HG02885 (cell line): Measurements from ENCODE around the gene EYS.

ENCODE experiments used
- ATAC-seq: cut with Tn5 transposase; IDR thresholded peaks from one replicate; pipeline ENCODE4 v1.9.1; 2021; ENCODE audit warnings: mild to moderate bottlenecking; ENCODE audit not compliant: unreplicated experiment, poor library complexity

Gene EYS

DNA sequence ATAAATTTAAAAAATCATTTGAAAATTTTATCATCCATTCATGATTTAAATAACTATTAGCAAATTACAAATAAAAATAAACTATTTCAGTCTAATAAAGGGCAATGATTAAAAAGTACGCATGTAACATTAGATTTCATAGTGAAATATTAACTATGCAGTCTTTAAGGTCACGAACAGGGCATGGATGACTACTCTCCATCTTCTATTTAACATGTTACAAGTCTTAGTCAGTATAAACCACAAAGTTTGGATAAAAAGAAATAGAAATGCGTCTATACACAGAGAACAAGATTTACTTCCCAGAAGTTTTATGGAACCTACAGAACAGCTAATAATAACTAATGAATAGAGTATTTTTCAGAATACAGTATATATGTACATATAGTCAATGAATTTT lies 1016.0 kb downstream of the EYS start:
- ATAC-seq: no peak

DNA sequence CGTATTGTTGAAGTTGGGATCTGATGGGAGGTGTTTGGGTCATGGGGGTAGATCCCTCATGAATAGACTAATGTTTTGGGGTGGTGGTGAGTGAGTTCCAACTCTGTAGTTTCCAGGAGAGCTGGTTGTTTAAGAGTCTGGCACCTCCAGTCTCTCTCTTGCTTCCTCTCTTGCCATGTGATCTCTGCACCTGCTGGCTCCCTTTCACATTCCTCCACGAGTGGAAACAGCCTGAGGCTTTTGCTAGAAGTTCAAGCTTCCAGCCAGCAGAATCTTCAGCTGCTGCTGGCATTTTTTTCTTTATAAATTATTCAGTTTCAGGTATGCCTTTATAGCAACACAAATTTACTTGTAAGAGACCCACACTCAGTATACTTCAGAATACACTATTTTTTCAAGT lies 1021.6 kb downstream of the EYS start:
- no peak for ATAC-seq

DNA sequence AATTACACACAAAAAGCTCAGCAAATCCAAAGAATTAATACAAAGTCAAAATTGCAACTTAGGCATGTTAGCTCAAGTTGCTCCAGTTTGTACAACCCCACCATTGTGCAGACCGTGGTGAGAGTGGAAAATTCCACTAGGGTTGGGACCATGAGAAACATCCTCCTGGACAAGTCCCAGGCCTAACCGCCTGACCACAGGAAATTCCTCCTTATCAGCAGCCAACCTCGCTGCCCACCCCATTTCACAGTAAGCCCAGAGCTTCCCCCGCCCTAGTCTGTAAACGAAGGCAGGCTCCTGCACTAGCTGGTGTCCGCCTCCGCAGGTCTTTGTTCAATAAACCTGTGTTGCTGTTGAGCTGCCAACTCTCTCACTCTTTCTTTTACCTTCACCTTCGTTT lies 1023.3 kb downstream of the EYS start:
- no peak for ATAC-seq

DNA sequence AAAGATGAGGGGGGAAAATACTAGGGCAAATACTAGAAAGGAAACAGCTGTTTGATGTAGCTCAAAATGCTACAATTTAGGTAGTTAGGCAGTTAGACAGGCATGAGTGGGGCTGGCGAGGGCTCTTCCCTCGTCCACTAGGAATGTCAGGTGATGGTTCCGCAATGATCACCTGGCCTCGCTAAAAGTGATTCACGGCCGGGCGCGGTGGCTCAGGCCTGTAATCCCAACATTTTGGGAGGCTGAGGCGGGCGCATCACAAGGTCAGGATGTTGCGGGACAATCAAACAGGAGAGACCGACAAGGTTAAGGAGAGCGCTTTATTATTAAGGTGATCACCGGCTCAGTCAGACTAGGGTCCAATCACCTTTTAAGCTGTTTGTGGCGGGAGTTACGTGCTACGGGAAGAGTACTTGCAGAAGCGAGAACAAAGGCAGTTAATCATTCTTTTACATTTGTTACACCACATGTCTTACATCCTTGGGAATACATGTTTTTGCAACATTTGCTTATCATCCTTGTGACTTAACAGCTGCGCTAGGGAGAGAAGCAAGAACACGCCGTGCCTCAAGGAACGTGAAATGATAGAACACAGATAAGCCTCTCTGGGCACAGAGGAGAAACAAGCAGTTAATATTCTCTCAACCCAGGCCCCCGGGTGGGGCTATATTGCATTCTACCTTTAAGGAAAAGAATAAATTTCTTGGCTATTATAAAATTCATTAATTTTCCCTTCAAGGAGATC lies 1025.4 kb downstream of the EYS start:
- no peak for ATAC-seq

DNA sequence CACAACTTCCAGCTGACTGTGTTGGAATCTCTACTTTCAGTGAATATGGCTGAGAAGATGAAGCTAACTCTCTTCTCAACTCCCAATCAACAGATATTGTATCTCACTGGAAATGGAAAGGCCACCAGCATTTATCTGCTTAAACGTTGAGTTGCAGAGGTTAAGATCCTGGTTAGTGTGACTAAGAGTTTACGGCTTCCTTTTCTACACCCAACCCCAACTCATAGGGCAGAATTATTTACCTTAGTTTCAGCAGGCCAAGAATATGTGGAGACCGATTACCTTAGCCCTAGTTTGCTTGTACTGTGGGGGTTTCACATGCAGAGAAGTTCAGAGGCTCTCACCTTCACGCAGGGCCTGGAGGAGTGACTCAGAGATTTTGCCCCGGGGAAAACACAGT lies 1026.6 kb downstream of the EYS start:
- no peak for ATAC-seq

DNA sequence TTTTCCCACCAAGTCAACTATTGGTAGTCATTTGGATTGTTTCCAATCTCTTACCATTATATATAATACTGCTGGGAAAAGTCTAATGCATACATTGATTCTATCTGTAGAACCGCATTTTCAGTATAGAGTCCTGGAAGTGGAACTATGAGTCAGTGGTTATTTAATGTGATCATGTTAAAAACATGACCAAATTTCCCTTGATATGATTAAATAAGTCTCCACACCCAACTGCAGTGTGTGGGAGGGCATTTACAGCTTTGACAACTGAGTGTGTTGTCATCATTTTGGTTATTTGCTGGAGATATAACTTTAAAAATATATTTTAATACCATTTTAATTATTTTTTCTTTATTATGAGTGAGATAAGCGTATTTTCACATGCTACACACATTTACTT lies 1027.6 kb downstream of the EYS start:
- no peak for ATAC-seq

DNA sequence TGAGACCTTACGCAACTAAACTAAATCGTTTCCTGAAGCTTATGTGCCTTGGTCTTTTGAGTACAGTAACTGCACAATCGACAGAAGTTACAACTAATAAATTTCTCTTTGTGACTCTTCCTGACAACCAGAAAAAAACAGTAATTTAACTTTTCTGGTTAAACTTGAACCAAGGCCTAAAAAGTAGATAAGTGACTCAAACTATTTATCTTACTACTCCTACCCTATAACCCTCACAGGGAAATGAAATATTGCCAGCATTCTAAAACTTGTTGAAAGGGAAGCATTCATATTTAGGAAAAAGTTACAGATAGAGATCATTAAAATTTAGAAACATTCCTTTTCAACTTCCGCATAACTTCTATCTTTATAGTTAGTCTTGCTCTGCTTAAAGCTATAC lies 1034.4 kb downstream of the EYS start:
- ATAC-seq: no peak

DNA sequence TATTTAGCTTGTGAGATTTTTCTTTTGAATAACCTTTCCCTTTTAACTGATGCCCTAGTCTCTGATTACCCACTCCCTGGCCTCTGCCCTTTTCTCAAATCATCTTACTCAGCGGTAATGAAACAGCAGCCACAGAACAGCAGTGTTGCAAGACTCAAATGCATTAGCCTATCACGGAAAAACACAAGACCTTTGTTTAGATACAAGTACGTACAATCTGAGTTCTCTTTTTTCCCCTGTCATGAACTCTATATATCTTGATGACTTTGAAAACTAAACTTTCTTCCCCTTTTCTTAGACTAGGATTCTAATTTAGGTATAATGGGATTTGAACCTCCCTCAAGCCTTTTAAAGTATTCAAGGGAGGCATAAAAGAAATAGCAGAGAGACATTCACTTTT lies 1034.9 kb downstream of the EYS start:
- ATAC-seq: no peak

DNA sequence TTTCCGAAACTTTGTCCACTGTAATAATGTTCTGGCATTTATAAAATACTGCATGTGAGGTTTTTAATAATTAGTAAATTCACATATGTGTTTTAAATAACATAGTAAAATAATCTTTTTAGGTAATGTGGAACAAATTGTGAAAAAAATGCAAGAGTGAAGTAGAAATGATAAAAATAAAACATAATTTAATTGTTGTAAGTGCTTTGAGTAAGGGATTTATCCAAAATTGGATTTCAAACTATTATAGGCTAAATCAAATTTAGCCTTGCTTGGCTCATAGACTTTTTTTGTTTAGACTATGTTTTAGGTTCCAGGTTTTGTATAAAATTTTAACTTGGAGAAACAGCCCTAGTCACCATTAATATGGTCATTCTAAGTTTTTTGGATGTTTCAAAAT lies 1041.9 kb downstream of the EYS start:
- ATAC-seq: no peak

DNA sequence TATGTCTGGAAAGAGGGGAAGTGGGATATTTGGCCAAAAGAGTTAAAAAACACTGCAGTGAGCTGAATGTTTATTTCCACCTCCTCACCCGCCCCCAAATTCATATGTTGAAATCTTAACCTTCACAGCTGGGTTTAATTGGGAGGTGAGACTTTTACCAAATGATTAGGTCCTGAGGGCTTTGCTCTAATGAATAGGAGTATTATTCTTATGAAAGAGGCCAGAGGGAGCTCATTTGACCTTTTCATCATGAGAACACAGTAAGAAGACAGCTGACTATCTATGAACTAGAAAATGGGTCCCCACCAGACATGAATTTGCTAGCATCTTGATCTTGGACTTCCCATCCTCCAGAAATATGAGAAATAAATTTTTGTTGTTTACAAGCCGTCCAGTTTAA lies 1042.5 kb downstream of the EYS start:
- ATAC-seq: no peak

DNA sequence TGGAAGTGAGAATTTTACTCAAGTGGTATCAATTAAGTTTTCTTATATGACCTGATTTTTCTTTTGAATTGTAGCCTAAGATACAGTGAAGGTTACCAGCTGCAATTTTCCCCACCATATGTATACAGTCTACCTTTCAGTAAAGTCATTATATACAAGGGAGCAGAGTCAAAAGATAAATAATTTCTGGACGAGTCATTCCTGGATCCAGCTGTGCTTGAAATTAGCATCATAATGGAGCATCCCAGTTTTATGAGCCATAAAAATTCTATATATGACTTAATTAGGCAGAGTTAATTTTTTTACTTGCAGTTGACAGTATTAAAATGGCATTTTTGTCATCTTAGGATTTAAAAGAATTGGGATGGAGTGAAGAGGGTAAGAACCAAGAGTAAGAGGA lies 1063.0 kb downstream of the EYS start:
- ATAC-seq: no peak

DNA sequence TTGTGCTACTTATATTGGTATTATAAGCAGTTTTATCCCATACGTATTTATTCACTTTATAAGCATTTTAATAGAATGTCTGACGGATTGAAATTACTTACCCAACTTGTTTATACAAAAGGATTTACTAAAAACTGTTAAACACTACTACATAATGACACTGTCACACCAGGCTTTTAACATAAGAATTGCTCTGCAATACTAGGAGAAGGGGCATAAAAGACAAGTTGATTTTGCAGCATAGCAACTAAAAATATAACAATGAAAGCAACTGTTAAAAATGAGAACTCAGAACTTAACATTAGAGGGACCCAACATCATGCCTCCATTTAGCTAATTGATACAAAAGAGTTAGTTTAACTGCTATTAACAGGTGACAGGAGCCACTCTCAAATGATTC lies 1076.1 kb downstream of the EYS start:
- no peak for ATAC-seq

DNA sequence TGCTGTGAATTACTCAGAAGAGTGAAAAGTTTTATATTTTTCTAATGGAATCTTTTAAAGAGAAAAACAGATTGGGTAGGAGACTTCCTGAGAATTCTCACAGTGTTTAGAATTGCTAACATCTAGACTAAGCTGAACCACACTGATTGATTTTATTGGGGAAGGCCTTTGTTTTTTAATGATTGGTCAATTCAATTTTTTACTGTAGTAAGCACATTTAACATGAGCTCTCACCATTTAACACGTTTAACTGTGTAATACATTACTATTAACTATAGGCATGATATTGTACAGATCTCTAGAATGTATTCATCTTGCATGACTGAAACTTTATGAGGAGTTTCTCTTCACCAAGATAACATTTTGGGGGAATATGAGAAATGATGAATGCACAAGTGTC lies 1084.1 kb downstream of the EYS start:
- ATAC-seq: no peak

DNA sequence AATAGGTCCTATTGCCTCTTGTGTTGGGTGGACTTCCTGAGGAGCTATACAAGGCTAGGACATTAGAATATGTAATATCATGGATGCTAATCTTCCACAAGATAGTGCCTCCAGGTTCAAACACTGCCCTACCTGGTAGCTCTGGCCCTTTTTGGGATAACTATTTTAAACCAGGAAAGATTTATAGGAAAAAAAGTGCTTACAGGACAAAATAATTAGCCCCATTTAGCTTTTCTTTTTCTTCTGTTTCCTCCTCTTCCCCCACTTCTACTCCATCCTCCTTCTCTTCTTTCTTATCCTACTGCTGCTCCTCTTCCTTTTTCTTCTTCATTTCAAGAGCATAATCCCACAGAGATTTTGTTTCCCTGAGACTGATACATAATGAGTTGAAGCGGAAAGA lies 1104.0 kb downstream of the EYS start:
- ATAC-seq: no peak

DNA sequence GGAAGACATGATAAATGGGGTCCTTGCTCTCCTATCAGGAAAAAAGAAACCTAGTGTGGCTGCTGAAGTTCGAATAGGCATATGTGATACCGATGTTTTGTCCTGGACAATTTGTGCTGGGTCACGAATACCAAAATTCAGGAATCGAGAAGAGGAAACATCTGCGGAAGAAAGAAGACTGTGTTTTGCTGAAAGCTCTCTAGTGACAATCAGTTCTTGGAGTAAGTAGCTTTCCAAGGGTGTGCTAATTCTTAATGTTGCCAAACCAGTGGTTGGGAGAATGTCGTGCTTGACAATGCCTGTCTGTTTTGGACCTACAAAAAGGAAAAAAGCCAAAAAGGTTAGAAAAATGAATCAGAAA lies 1115.4 kb downstream of the EYS start:
- ATAC-seq: no peak

DNA sequence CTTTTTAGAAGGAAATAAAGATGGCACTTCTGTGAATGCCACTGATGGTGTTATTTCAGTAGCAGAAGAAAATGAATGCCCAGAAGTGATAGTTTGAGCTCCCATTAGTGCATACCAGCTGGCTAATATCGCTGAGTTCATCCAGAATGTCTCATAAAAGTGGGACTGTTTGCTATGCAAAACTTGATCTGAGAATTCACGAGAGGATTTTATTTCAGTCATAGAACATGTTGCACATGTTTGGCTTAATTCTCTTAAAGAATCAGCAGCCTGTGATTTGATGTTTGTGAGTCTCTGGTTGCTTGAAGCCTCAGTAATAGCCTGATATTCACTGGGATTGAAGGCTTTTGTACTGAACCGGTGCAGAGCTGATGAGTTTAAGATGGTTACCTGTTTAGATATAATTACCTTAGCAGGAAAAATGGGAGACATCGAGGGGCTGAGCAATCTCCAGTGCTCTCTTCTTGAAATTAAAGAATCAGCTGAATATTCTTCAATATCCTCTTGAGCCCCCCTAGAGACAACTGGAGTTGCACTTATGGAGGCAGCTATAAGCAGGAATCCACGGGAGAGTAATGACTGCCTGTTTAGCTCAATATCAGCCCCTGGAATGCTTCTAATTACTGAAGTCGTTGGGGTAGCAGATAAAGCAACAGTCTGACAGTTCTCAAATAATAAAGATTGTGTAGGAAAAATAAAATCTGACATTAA lies 1115.9 kb downstream of the EYS start:
- ATAC-seq: no peak

DNA sequence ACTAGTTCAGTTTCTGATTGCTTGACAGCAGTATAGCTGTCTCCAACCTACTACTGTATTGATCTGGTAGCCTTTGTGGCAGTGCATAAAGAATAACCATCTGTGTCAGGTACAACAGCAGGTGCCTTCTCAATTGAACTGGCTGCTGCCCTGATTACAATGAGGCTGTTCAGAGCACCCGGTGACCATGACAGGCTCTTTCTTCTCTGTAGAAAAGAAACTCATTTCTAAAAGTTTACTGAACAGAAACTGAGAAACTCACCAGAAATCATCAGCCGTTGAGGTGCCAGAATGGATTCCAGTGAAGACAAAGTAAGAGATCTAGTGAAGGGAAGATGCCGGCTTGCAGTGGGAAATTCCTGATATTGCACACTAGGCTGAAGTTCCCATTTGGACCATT lies 1117.1 kb downstream of the EYS start:
- no peak for ATAC-seq

DNA sequence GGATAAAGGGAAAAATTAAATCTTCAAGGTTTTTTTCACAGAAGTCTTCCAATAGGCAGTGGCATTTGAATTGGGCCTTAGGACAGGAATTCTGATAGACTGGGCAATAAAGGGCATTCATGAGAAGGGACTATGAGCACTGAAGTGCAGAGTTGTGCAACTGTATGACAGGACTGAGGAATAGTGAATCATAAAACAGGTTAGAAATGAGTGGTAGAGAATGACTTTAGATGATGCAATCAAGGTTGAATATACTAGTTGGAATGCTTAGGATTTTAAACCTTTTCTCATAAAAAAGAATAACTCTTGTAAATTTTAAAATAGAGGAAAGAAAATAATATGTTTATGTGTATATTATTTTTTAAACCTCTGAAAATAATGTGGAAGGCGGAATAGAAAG lies 1126.7 kb downstream of the EYS start:
- ATAC-seq: no peak

DNA sequence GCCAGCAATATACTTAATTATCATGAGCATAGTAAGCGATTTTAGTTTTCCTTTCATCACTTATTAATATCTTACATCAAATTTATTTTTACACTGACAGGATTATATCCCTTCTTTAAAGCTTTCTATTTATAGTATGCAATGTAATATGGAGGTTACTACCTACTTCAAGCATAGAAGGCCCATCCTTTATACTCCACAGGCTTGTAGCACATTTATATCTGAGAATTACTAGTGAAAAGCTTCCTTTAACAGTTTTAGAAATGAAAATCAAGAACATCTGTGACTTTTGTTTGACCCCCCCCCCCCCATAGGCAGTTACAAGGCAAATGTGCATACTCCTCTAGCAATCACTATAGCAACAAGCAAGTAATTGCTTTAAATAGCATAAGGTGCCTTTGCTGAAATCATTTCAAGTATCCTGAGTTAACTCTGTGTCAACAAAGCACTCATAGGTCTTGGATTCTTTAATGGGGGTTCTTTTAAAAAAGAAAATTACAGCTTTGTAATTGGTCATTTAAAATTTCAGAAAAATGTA lies 1153.7 kb downstream of the EYS start:
- no peak for ATAC-seq

DNA sequence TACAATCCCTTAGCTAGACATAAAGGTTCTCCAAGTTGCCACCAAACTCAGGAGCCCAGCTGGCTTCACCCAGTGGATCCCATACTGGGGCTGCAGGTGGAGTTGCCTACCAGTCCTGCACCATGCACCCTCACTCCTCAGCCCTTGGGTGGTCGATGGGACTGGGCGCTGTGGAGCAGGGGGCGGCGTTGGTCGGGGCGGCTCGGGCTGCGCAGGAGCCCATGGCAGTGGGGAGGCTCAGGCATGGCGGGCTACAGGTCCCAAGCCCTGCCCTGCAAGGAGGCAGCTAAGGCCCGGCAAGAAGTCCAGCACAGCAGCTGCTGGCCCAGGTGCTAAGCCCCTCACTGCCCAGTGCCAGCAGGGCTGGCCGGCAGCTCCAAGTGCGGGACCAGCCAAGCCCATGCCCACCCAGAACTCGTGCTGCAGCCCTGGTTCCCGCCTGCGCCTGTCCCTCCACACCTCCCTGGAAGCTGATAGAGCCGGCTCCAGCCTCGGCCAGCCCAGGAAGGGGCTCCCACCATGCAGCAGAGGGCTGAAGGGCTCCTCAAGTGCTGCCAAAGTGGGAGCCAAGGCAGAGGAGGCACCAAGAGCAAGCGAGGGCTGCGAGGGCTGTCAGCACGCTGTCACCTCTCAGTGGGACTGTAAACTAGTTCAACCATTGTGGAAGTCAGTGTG lies 1159.3 kb downstream of the EYS start:
- no peak for ATAC-seq

DNA sequence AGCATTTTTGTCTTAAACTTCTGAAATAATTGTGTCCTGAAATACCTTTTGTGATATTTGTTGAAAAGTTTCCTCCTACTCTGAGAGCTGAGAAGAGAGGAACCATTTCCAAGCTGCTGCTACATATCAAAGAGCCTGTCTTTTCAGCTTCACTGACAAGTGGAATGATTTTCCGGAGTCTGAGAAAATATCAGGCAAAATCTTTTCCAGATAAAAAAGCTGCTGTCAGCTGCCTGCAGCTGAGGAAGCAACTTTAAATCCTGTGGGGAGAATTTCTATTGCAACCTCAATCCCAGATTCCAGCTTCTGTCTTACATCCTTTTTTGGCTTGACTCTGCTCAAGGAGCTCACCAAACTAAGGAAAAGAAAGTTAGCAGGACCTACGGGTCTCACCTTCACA lies 1167.1 kb downstream of the EYS start:
- ATAC-seq: no peak
